Nephron (organoid): ENCODE measurements around the gene PDE6H.

ENCODE experiments used
- H3K27ac Mint-ChIP-seq, 3 experiments: 2 replicates each; pipeline ENCODE4 v1.8.0; 2020; ENCODE audit warnings: mixed read lengths in 3 of 3, mild to moderate bottlenecking in 2 of 3, moderate library complexity in 1 of 3
- H3K27me3 Mint-ChIP-seq: 2 replicates; pipeline ENCODE4 v1.8.0; 2021; ENCODE audit warnings: low read depth, mild to moderate bottlenecking, moderate library complexity, mixed read lengths
- H3K36me3 Mint-ChIP-seq: 2 replicates; pipeline ENCODE4 v1.8.0; 2020; ENCODE audit warnings: low read depth, mixed read lengths
- H3K4me1 Mint-ChIP-seq: 2 replicates; pipeline ENCODE4 v1.8.0; 2020; ENCODE audit warnings: mixed read lengths
- H3K4me3 Mint-ChIP-seq, 3 experiments: 2 replicates each; pipeline ENCODE4 v1.8.0; 2020; ENCODE audit warnings: mild to moderate bottlenecking in 3 of 3, mixed read lengths in 3 of 3, moderate library complexity in 2 of 3
- H3K9me3 Mint-ChIP-seq: 2 replicates; pipeline ENCODE4 v1.8.0; 2020; ENCODE audit warnings: mixed read lengths
- CTCF ChIP-seq, 3 experiments: fragments of 200-600 bp; sonication (generic); IDR thresholded peaks; one replicate each; pipeline ENCODE4 v1.5.0; 2021; ENCODE audit warnings: antibody characterized with exemption in 3 of 3; ENCODE audit not compliant: unreplicated experiment in 3 of 3

PDE6H gene

GRCh38 chr12:14937014-14937413, 35.8 kb upstream of the PDE6H start:
- Mint-ChIP-seq H3K4me1 (peaks cover 16% of the 10 kb centered on the region), H3K4me3 (no peak overlapping the region), H3K9me3 (peaks cover 5% of the 10 kb centered on the region), H3K27ac (peak overlapping the region; percentile 20 to 64 (median 21)), H3K36me3 (peaks cover 2% of the 10 kb centered on the region), H3K27me3 (no peaks in the 10 kb centered on the region)
- TF ChIP-seq CTCF (IDR thresholded peaks at IDR 0.05; ENCODE audit: unreplicated experiment in 3 of 3) = peak in 1 of 3 experiments; percentile 25

- no peak overlapping the region for H3K4me3 Mint-ChIP-seq
- peaks cover 5% of the 10 kb centered on the region for H3K9me3 Mint-ChIP-seq
- H3K36me3 Mint-ChIP-seq = peaks cover 5% of the 10 kb centered on the region
- no peak for TF ChIP-seq CTCF (IDR thresholded peaks at IDR 0.05; ENCODE audit: unreplicated experiment in 3 of 3)
- peaks cover 16% of the 10 kb centered on the region for H3K4me1 Mint-ChIP-seq
- no peak overlapping the region for H3K27ac Mint-ChIP-seq
- H3K27me3 Mint-ChIP-seq = no peaks in the 10 kb centered on the region
Observed at GRCh38 chr12:14937689-14938088, 35.2 kb upstream of the PDE6H start.

- peaks cover 5% of the 10 kb centered on the region for H3K9me3 Mint-ChIP-seq
- no peaks in the 10 kb centered on the region for H3K27me3 Mint-ChIP-seq
- H3K4me1 Mint-ChIP-seq = peaks cover 16% of the 10 kb centered on the region
- peaks cover 5% of the 10 kb centered on the region for H3K36me3 Mint-ChIP-seq
- no peak for TF ChIP-seq CTCF (IDR thresholded peaks at IDR 0.05; ENCODE audit: unreplicated experiment in 3 of 3)
- no peak within 1 kb of the TSS for H3K27ac Mint-ChIP-seq
- H3K4me3 Mint-ChIP-seq = no peak within 1 kb of the TSS
Observed at GRCh38 chr12:14938301-14938700, 34.5 kb upstream of the PDE6H start, which contains the start of gene ERP27. Gene ERP27, minus strand, starts transcription at chr12:14938537. Its CDS starts 29 bp downstream, at chr12:14938508.

GRCh38 chr12:14941369-14941768, 31.5 kb upstream of the PDE6H start:
- Mint-ChIP-seq H3K36me3 (peaks cover 5% of the 10 kb centered on the region), H3K27ac (no peak overlapping the region), H3K27me3 (no peaks in the 10 kb centered on the region), H3K9me3 (peaks cover 5% of the 10 kb centered on the region), H3K4me3 (no peak overlapping the region), H3K4me1 (peaks cover 12% of the 10 kb centered on the region)
- TF ChIP-seq CTCF (IDR thresholded peaks at IDR 0.05; ENCODE audit: unreplicated experiment in 3 of 3) = no peak

- H3K4me1 Mint-ChIP-seq = peaks cover 11% of the 10 kb centered on the region
- H3K4me3 Mint-ChIP-seq = no peak overlapping the region
- peaks cover 5% of the 10 kb centered on the region for H3K9me3 Mint-ChIP-seq
- H3K27ac Mint-ChIP-seq = no peak overlapping the region
- peaks cover 5% of the 10 kb centered on the region for H3K36me3 Mint-ChIP-seq
- no peaks in the 10 kb centered on the region for H3K27me3 Mint-ChIP-seq
- TF ChIP-seq CTCF (IDR thresholded peaks at IDR 0.05; ENCODE audit: unreplicated experiment in 3 of 3) = no peak
Observed at GRCh38 chr12:14942196-14942931, 30.5 kb upstream of the PDE6H start.

GRCh38 chr12:14946162-14946561, 26.7 kb upstream of the PDE6H start:
- H3K4me3 Mint-ChIP-seq = no peak overlapping the region
- peaks cover 5% of the 10 kb centered on the region for H3K36me3 Mint-ChIP-seq
- peak overlapping the region; percentile 6 to 84 (median 82) for H3K27ac Mint-ChIP-seq

More at GRCh38 chr12:14946162-14946561, 26.7 kb upstream of the PDE6H start:
- H3K27me3 Mint-ChIP-seq = no peaks in the 10 kb centered on the region
- no peaks in the 10 kb centered on the region for H3K9me3 Mint-ChIP-seq
- no peak for TF ChIP-seq CTCF (IDR thresholded peaks at IDR 0.05; ENCODE audit: unreplicated experiment in 3 of 3)
- peaks cover 28% of the 10 kb centered on the region for H3K4me1 Mint-ChIP-seq
